ENCODE data around the gene INTS1.
"Not testable (repeated sequence)": the region's sequence is repeated elsewhere in the genome, so short reads cannot be mapped to it uniquely, and the experiment has no call there.

INTS1 gene

DNA sequence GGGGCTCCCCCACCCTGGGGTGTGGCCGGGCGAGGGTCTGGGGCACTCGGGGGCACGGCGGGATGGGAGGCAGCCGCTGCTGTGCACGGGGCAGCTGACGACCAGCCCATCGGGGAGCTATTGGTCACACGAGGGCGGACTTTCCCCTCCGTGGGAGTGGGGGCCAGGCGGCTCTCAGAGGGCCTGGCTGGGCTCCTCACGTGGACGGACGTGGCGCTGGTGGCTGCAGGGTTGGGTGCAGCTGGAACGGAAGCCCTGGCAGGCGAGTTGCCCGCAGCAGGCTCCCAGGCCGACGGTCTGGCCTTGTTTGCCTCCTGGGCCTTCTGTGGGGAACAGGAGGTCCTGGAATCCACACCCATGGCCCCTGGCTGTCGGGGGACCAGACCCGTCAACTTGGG, 59.3 kb downstream of the INTS1 start:
- no peak for DNase-seq

DNA sequence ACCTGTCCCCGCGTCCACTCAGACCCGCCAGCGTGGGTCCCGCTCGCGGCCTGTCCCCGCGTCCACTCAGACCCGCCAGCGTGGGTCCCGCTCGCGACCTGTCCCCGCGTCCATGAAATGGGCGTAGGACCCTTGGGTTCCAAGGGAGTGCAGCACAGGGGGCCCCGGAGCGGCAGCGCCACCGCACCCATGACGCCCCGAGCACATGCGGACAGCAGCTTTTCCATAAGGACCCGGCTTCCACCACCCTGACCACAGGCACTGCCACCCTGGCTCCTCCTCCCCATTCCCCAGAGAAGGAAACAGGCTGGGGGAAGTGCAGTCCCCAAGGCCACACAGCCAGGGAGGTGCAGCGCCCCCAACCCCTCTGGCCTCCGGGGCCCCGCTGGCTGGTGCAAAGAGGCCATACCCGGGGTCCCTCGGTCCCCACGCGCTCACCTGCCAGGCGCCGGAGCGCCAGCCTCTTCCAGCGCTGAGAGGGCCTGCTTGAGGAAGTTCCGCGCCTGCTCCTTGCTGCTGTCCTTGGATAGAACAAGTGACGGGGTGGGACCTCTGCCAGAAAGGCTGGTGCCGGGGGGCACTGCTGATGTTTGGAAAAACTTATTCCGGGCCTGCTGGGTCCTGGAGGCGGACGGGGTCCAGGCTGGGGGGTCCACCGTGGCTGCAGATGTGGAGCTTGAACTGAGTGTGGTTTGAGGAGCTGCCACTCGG, 59.8 kb downstream of the INTS1 start:
- DNase-seq, result no peak

- DNase-seq, result not testable (repeated sequence)
Measured at GRCh38 chr7:1443587-1444200, 60.5 kb downstream of the INTS1 start.

DNA sequence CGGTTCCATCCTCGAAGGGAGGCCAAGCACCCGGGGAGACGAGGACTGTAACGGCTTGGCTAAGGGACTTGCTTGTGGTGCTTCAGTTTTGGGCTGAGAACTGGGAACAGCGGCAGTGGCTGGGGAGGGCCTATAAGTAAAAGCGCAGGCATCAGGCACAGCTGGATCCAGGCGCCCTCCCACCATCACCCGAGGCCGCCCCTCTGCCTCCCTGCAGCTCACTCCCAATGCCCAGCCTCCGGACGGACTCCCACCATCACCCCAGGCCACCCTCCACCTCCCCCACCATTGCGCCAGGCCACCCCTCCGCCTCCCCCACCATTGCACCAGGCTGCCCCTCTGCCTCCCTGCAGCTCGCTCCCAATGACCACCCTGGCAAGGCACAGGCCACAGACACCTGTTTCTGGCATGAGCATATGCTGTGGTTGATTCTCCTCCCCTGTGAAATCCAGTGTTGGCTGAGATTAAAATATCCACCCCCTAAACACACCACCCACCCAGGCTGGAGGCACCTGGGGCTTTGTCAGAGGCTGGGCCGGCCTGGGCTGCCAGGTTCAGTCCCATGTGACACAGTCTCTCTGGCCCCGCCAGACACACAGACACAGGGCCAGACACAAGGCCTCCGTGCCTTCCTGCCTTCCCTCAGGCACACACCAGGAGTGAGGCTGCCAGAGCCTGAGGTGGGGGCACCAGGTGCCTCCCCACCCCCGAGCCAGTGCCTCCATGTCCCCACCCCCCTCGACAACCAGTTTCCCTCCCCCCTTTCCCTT, 61.6 kb downstream of the INTS1 start:
- DNase-seq, result no peak

DNA sequence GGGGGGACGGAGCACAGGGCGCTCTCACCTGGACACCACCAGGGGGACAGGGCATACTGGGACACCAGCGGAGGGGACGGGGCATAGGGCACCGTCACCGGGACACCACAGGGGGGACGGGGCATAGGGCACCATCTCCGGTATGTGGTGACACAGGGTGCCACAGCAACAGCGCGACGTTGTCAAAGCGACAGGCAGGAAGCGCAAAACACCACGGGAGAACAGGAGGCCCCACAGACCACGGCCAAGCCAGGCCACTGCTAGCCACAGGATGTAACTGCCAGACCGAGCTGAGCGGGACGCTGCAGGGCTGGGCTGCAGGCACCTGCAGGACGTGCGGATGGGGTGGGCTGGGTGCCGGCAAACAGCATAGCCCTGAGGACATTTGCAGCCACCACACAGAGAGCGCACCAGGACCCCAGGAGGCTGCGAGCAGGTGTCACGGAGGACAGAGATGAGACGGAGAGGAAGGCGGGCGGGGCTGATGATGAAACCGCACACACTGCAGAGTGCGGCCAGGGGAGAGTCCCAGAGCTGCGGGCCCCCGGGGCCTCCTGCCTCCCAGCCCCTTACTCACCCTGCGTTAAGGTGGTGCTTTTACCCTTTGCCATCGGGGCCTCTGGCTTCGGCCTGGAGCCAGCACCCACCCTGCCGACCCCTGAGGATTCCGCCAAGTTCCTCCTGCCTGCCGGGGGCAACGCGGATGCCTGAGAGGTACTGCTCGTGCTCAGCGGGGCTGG, 62.4 kb downstream of the INTS1 start:
- DNase-seq, result no peak

GRCh38 chr7:1440620-1441019, 63.6 kb downstream of the INTS1 start:
- no peak for DNase-seq

DNA sequence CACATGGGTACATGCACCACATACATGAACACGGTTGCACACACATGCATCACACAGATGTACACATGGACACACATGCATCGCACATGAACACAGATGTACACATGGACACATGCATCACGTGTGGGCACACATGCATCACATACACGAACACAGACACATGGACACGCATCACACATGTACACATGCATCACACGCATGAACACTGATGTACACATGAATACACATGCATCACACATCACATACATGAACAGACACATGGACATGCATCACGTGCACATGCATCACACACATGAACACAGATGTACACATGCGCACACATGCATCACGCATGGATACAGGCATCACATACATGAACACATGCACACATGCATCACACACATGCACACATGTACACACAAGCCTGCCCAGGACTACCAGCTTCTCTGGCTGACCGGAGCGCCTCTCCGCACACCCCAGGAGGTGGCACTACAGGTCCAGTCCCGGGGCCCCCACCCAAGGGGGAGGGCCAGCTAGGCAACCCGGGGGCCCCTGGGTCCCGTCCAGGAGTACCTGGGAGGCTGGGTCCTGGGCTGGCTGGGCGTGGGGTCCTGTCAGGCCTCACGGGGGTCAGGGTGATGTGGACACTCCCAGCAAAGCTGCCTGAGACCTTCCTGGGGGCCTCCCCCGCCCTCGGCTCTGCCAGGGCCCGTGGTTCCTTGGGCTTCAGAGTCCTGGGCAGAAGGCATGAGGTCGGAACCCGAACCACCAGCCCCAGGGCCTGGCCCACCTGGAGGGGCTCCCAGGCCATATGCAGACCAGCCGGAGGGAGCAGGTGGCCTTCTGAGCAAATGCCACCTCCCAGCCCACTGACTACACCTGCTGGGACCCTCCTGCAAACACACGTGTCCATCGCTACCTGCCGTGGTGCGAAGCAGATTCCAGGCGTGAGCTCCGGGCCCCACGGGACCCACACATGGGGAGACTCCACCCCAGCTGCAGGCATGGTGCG, 64.5 kb downstream of the INTS1 start:
- no peak for DNase-seq

DNA sequence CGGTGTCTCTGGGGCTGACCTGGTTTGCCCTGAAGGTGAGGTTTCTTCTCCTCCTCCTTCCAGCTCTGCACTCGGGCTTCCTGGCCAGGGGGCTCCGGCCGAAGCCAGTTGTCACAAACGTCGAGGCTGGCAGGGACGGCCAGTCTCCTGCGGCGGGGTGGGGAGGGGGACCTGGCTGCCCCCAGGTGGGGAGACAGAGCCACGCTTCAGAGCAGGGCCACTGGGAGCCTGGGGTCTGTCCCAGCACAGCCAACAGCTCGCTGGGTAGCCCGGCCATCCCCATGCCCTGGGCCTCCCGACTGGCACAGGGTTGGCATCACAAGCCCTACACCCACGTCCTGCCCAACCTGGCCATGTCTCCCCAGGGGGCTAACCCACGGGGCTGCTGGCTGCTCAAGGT, 65.4 kb downstream of the INTS1 start:
- DNase-seq, result no peak

- no peak for DNase-seq
Measured at GRCh38 chr7:1438208-1438607, 66.0 kb downstream of the INTS1 start.

DNA sequence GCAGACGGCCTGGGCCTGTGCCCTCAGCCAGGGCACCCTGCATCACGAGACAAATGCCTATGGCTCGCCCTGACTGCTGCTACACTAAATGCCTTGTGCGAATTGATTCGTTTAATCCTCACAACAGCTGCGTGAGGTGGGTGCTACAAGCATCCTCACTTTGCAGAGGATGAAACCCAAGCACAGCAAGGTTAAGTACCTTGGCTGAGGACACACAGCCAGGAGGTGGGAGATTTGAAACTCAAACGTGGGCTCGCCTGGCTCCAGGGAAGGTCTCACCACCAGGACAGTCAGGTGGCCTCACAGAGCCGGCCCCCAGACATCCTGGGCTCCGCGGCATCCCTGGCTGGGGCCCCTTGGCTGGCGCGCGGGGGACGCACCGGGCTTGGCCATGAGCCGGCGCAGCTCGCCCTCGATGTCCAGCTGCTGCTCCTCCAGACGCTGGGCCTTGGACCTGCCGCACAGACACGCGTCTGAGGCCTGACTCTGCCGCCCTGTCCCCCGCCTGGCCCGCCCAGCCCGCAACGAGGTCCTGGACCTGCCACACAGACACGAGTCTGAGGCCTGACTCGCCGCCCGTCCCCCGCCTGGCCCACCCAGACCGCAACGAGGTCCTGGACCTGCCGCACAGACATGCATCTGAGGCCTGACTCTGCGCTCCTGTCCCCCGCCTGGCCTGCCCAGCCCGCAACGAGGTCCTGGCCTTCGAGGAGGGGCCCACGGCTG, 66.9 kb downstream of the INTS1 start:
- DNase-seq, result no peak

DNA sequence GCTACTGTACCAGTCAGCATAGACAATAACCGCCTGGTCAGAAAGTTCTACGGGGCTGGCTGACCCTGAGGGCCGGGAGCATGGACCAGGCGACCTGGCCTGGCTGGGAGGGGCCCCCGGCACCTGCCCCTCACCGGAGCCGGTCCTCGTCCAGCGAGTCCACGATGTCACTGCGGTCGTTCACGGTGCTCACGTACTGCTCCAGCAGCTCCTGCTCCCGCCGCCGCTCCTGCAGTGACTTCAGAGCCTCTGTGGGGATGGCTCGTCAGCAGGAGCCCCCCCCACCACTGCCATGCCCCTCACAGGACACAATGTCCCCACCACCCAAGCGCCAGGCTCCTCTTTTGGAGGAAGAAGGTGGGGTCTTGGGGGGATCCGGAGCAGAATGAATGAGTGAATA, 67.6 kb downstream of the INTS1 start:
- DNase-seq, result no peak

- DNase-seq, result no peak
Measured at GRCh38 chr7:1434891-1435670, 69.1 kb downstream of the INTS1 start.

DNA sequence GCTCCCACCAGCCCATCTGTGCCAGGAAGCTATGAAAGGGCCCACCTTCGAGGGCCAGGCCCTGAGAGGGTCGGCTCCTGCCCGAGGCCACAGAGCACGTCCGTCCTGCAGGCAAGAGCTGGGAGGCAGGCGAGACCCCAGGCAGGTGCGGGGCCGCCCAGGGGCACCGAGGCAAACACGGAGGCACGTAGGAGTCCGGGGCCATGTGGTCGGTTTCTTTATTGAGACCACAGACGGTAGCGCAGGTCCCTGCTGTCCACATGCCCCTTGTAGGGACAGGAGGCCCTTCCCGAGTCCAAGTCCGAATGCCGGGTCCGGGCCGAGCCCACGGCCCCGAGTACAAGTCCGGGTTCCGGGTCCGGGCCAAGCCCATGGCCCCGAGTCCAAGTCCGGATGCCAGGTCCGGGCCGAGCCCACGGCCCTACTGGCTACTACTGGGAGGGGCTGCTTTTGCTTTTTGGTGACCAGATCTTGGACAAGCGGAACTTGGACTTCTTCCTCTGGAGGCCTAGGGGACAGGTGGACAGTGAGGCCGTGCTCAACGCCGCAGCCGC, 69.9 kb downstream of the INTS1 start:
- DNase-seq, result no peak

- DNase-seq, result no peak
Measured at GRCh38 chr7:1433128-1433920, 70.9 kb downstream of the INTS1 start.

GRCh38 chr7:1432411-1433082, 71.6 kb downstream of the INTS1 start:
- DNase-seq, result peak; percentile 51

DNA sequence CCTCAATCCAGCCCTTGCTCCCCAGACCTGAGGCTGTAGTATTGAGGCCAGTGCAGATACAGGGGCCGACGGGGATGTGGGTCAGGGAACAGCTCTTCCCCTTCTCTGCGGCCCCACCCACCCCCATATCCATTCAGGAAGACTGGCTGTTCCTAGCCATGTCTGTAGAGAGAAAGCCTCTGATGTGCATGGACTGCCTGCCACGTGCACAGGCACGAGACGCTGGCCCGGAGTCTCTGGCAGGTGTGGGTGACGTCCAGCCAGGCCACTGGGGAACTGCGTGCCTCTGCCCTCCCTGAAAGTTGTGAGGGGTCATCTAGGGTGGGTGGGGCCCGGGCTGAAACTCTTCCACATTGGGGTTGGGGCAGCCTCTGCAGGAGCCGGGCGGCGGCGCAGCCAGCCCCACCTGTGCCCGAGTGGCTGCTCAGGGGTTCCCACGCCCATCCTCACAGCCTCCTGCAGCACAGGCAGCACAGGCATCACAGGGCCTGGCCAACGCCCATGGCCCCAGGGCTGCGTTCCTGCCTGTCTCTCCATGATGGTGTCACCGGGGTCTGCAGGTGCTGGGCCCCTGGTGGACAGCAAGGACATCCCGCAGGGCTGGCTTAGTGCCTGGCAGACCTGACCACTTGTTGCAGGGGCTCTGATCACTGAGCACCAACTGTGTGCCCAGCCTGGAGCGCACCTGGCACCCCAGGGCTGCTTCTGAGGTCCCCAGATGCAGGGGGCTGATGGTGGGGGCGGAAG, 72.4 kb downstream of the INTS1 start:
- peak; percentile 66 for DNase-seq

GRCh38 chr7:1431226-1431625, 73.0 kb downstream of the INTS1 start:
- no peak for DNase-seq
